Measurements from ENCODE around the gene PLEKHA8.

Gene PLEKHA8

GRCh38 chr7:29995652-29996051, 32.6 kb upstream of the PLEKHA8 start:
- no peaks in the 10 kb centered on the region for H3K9me2 ChIP-seq (replicated peaks; ENCODE audit: insufficient read depth, low read length)
- no peaks in the 10 kb centered on the region for H4K20me1 ChIP-seq (ENCODE audit: insufficient read depth, low read length)
- no peak for DNase-seq
- H3K27ac ChIP-seq (ENCODE audit: low read length): no peak overlapping the region
- no peaks in the 10 kb centered on the region for H3K4me1 ChIP-seq (ENCODE audit: low read length)
- no peaks in the 10 kb centered on the region for H3K36me3 ChIP-seq (replicated peaks; ENCODE audit: insufficient read depth, low read length)
- no peak overlapping the region for H3K4me2 ChIP-seq (ENCODE audit: low read depth, low read length)
- H2AFZ ChIP-seq (ENCODE audit: low read length): no peak overlapping the region
- H3K9ac ChIP-seq (ENCODE audit: low read length): no peak overlapping the region
- TF ChIP-seq EZH2phosphoT487 (IDR thresholded peaks at IDR 0.05; ENCODE audit: low read length) (no peak), CTCF (IDR thresholded peaks at IDR 0.05; ENCODE audit: low read length) (no peak), EZH2 (optimal IDR thresholded peaks at IDR 0.05; ENCODE audit: low read depth, low read length) (no peak)
- H3F3A ChIP-seq (ENCODE audit: insufficient read depth, low read length): no peaks in the 10 kb centered on the region
- H3K27me3 ChIP-seq (replicated peaks; ENCODE audit: insufficient read depth, low read length): no peaks in the 10 kb centered on the region
- no peak overlapping the region for H3K4me3 ChIP-seq (ENCODE audit: low read length)
- no peaks in the 10 kb centered on the region for H3K9me3 ChIP-seq (replicated peaks; ENCODE audit: insufficient read depth, low read length)
- no peaks in the 10 kb centered on the region for H3K79me2 ChIP-seq (ENCODE audit: low read length)

GRCh38 chr7:29996321-29996720, 31.9 kb upstream of the PLEKHA8 start:
- H3K9me3 ChIP-seq (replicated peaks; ENCODE audit: insufficient read depth, low read length): no peaks in the 10 kb centered on the region
- H3K79me2 ChIP-seq (ENCODE audit: low read length): no peaks in the 10 kb centered on the region
- DNase-seq: no peak
- H3K9me2 ChIP-seq (replicated peaks; ENCODE audit: insufficient read depth, low read length): no peaks in the 10 kb centered on the region
- H2AFZ ChIP-seq (ENCODE audit: low read length): no peak overlapping the region
- H3K36me3 ChIP-seq (replicated peaks; ENCODE audit: insufficient read depth, low read length): no peaks in the 10 kb centered on the region
- no peak overlapping the region for H3K9ac ChIP-seq (ENCODE audit: low read length)
- H3K4me3 ChIP-seq (ENCODE audit: low read length): no peak overlapping the region
- H3K4me2 ChIP-seq (ENCODE audit: low read depth, low read length): no peak overlapping the region
- no peaks in the 10 kb centered on the region for H3F3A ChIP-seq (ENCODE audit: insufficient read depth, low read length)
- TF ChIP-seq EZH2 (optimal IDR thresholded peaks at IDR 0.05; ENCODE audit: low read depth, low read length) (no peak), CTCF (IDR thresholded peaks at IDR 0.05; ENCODE audit: low read length) (no peak), EZH2phosphoT487 (IDR thresholded peaks at IDR 0.05; ENCODE audit: low read length) (no peak)
- no peak overlapping the region for H3K27ac ChIP-seq (ENCODE audit: low read length)
- no peaks in the 10 kb centered on the region for H3K27me3 ChIP-seq (replicated peaks; ENCODE audit: insufficient read depth, low read length)
- H4K20me1 ChIP-seq (ENCODE audit: insufficient read depth, low read length): no peaks in the 10 kb centered on the region
- no peaks in the 10 kb centered on the region for H3K4me1 ChIP-seq (ENCODE audit: low read length)

- no peaks in the 10 kb centered on the region for H3K36me3 ChIP-seq (replicated peaks; ENCODE audit: insufficient read depth, low read length)
- no peak for DNase-seq
- no peak for TF ChIP-seq EZH2phosphoT487 (IDR thresholded peaks at IDR 0.05; ENCODE audit: low read length)
- no peak for TF ChIP-seq CTCF (IDR thresholded peaks at IDR 0.05; ENCODE audit: low read length)
- no peaks in the 10 kb centered on the region for H3K79me2 ChIP-seq (ENCODE audit: low read length)
- H3K27ac ChIP-seq (ENCODE audit: low read length): no peak overlapping the region
- H3K9me3 ChIP-seq (replicated peaks; ENCODE audit: insufficient read depth, low read length): no peaks in the 10 kb centered on the region
- no peaks in the 10 kb centered on the region for H3K27me3 ChIP-seq (replicated peaks; ENCODE audit: insufficient read depth, low read length)
- no peaks in the 10 kb centered on the region for H3F3A ChIP-seq (ENCODE audit: insufficient read depth, low read length)
- H3K4me2 ChIP-seq (ENCODE audit: low read depth, low read length): no peak overlapping the region
- H3K4me1 ChIP-seq (ENCODE audit: low read length): no peaks in the 10 kb centered on the region
- H3K9ac ChIP-seq (ENCODE audit: low read length): no peak overlapping the region
- H2AFZ ChIP-seq (ENCODE audit: low read length): no peak overlapping the region
- no peaks in the 10 kb centered on the region for H3K9me2 ChIP-seq (replicated peaks; ENCODE audit: insufficient read depth, low read length)
- no peaks in the 10 kb centered on the region for H4K20me1 ChIP-seq (ENCODE audit: insufficient read depth, low read length)
- no peak overlapping the region for H3K4me3 ChIP-seq (ENCODE audit: low read length)
These were observed 29.7 kb upstream of the PLEKHA8 start for GRCh38 chr7:29998489-29998888.
